ENCODE data around the gene STRIP1. TPM values are rescaled to one million over a fixed set of nuclear protein-coding genes. Genes with fewer than 3 reads are reported as not detected.

Gene STRIP1
- total and polyA plus RNA-seq, 2 of the 8 experiments (the other 6 are each of a cell fraction or from before 2014, with no cell fraction given) = 21.3 to 45.6 TPM

GRCh38 chr1:110088739-110089316 lies 54.4 kb downstream of the STRIP1 start:
- POLR2A ChIA-PET (ENCODE audit: partially characterized antibody) = interaction anchor here (1.0 to 2.6 kb wide), 3 partner anchors 17 to 38 kb away, joined by 3 to 10 read pairs (median 4); no protein-coding TSS in a partner anchor
- TF ChIP-seq CBX8 (IDR thresholded peaks at IDR 0.05; ENCODE audit: borderline replicate concordance, low read depth, low read length) = no peak
- no peak for TF ChIP-seq SRF (IDR thresholded peaks at IDR 0.05; ENCODE audit: low read depth, low read length)
- TF ChIP-seq RAD21 (IDR thresholded peaks at IDR 0.05 in 1 of 2, conservative IDR thresholded peaks at IDR 0.05 in 1 of 2; ENCODE audit: low read depth in 2 of 2, low read length in 2 of 2) = no peak
- TF ChIP-seq EZH2 (IDR thresholded peaks at IDR 0.05; ENCODE audit: low read depth, low read length, severe bottlenecking) = no peak
- no peak for TF ChIP-seq ZNF274 (IDR thresholded peaks at IDR 0.05; ENCODE audit: borderline replicate concordance, extremely low read depth, low read length)

More at GRCh38 chr1:110088739-110089316, 54.4 kb downstream of the STRIP1 start:
- Histone ChIP-seq H3K4ac (replicated peaks; ENCODE audit: insufficient read length, low read depth, low read length) (no peak overlapping the region), H3K56ac (replicated peaks; ENCODE audit: insufficient read length, low read depth, low read length) (no peak overlapping the region), H2AFZ (ENCODE audit: low read length) (no peak overlapping the region), H3K79me1 (ENCODE audit: low read depth, low read length) (no peaks in the 10 kb centered on the region), H2AK5ac (ENCODE audit: low read depth, low read length) (0 out of 2 replicates have a peak overlapping the region, but pooled peaks have one; percentile 19), H3K4me2 (ENCODE audit: insufficient read depth in 1 of 2, low read depth in 2 of 2, low read length in 2 of 2) (no peak overlapping the region), H3K4me3 (ENCODE audit: extremely low read depth in 1 of 4, insufficient read depth in 2 of 4, low read depth in 3 of 4, low read length in 4 of 4) (no peak overlapping the region), H4K8ac (ENCODE audit: extremely low read depth, insufficient read depth, low read length) (no peak overlapping the region), H4K20me1 (replicated peaks in 1 of 2; ENCODE audit: control insufficient read depth in 1 of 2, insufficient read depth in 2 of 2, low read length in 2 of 2) (peaks cover 2 to 7% of the 10 kb centered on the region in 2 experiments), H3K23me2 (ENCODE audit: low read depth, low read length) (peaks cover 8% of the 10 kb centered on the region; the same call in 1 of the 2 replicates), H2BK5ac (ENCODE audit: low read depth, low read length) (no peak overlapping the region), H2BK12ac (ENCODE audit: low read depth, low read length) (peak overlapping the region; percentile 44; the same call in 1 of the 2 replicates), H3K14ac (ENCODE audit: insufficient read length) (no peak overlapping the region), H2BK120ac (replicated peaks; ENCODE audit: low read depth, low read length) (no peak overlapping the region), H3K18ac (ENCODE audit: extremely low read depth, low read length) (peak overlapping the region; percentile 15; the same call in 1 of the 2 replicates), H3K27ac (ENCODE audit: low read depth, low read length) (no peak overlapping the region), H3K79me2 (ENCODE audit: control insufficient read depth in 1 of 2, insufficient read depth in 2 of 2, low read length in 2 of 2) (no peaks in the 10 kb centered on the region), H3K4me1 (replicated peaks in 1 of 4; ENCODE audit: control insufficient read depth in 3 of 4, insufficient read depth in 4 of 4, low read length in 3 of 4) (peaks cover 0 to 17% (median 8%) of the 10 kb centered on the region in 4 experiments; a peak in 6 of 7 replicates), H2BK20ac (ENCODE audit: low read length) (no peak overlapping the region), H4K5ac (ENCODE audit: insufficient read length, low read depth, low read length) (no peak overlapping the region), H3K36me3 (ENCODE audit: control insufficient read depth in 2 of 4, insufficient read depth in 4 of 4, low read length in 3 of 4) (peaks cover 0 to 5% (median 0%) of the 10 kb centered on the region in 4 experiments; a peak in 1 of 8 replicates), H3K27me3 (replicated peaks in 1 of 4; ENCODE audit: control insufficient read depth in 3 of 4, extremely low read depth in 1 of 4, insufficient read depth in 3 of 4, low read length in 3 of 4) (peaks cover 31 to 48% (median 39%) of the 10 kb centered on the region in 4 experiments), H3K9me3 (ENCODE audit: insufficient read depth in 2 of 2, low read depth in 1 of 2, low read length in 1 of 2) (no peaks in the 10 kb centered on the region), H2BK15ac (ENCODE audit: low read length) (no peak overlapping the region), H3K9ac (replicated peaks in 1 of 4; ENCODE audit: extremely low read depth in 1 of 4, low read depth in 3 of 4, low read length in 3 of 4) (no peak overlapping the region), H3K23ac (ENCODE audit: insufficient read length) (no peak overlapping the region), H4K91ac (replicated peaks; ENCODE audit: insufficient read length, low read length) (no peak overlapping the region)
- CTCF ChIA-PET (ENCODE audit: partially characterized antibody) = interaction anchor here (0.6 to 52.4 kb wide), 26 partner anchors 8 to 558 kb away, joined by 3 to 1450 read pairs (median 4); partner anchors contain the start of genes ALX3, SLC6A17, STRIP1 and UBL4B
- WGBS, 2 experiments (ENCODE audit: extremely low coverage in 1 of 2, insufficient coverage in 1 of 2, insufficient read length in 1 of 2, insufficient replicate concordance in 2 of 2, low coverage in 1 of 2, low lambda C conversion rate in 2 of 2, missing lambda C conversion rate in 1 of 2) = 77% methylated on average over 10 of the region's 10 CpGs; no CpG with 5 or more reads in 1 of the 2 experiments
- DNase-seq (ENCODE audit: low read depth in 1 of 2, low spot score in 2 of 2) = no peak
- FAIRE-seq = no peak
